CD4-positive, alpha-beta T cell treated with Interleukin-6 at 100 ng/mL for 8 hours (primary cell): ENCODE data around the gene SERGEF.

Source experiments
- DNase-seq: peaks from one replicate; pipeline ENCODE4 v3.0.0-alpha.2; 2020; ENCODE audit warnings: mixed read lengths, low spot score

SERGEF gene

DNA sequence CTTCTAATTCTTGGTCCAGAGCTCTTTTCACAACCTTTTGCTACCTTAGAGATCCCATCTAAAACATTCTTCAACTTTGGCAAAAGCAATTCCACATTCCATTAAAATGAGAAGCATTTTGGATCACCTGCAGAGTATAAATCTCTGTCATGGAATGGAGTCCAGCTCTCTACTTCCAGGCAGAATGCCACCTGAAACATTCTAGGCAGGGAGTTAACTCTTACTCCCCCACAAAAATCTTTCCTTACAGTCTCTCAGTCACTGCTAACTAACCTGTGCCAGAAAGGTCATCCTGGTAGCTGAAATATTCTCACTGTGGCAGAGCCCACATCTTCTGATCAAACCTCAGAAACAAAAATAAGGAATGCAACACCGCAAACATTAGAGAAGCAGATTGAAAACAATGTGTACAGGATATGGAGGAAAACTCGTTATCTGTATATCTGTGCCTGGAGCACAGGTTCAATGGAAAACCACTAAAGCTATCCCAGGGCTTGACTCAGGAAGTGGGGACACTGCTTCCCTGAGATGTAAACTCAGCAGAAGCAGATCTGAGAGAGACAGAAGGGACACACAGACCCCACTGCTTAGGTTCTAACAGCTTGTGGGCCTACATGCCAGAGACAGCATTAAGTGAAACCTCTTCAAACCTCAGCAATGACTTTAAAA lies 199.3 kb downstream of the SERGEF start:
- no peak for DNase-seq

GRCh38 chr11:17812865-17813187 lies 200.0 kb downstream of the SERGEF start:
- DNase-seq: no peak

DNA sequence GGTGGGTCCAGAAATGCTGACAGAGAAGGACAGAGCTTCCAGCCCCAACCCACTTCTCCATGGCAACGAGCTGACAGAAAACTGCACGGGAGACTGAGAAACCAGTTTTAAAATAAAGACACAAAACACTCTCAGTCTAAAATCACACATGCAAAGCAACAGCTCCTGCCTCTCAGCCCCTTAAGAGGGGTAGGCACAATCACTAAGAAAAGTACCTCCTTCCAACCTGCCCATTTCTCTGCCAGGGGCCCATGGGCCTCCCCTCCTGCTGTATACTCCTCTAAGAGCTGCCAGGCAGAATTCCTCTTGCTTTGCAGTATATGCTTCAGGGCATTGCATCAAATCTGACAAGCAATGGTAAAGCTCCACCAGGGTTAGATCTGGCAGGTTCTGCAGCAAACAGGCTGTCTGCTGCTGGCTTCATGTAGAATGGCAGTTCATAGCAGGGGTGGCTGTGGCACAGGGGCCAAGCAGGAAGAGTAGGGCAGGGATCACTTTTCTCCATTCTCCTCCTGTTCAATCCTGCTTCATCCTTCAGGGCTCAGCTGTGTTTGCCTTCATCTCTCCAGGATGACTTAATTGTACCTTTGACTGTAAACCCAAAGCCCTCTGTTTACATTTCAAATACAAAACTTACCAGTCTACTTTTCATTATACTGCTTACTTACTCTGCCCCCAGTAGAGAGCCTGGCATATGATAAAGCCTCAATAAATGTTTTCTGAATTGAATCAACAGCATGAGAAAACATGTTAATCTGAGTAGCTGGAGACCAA lies 200.6 kb downstream of the SERGEF start:
- DNase-seq: no peak

GRCh38 chr11:17811352-17811751 lies 201.5 kb downstream of the SERGEF start:
- DNase-seq: no peak

- no peak for DNase-seq
Measured at GRCh38 chr11:17810746-17811145, 202.1 kb downstream of the SERGEF start.

GRCh38 chr11:17810041-17810440 lies 202.8 kb downstream of the SERGEF start:
- DNase-seq: no peak

- no peak for DNase-seq
Measured at GRCh38 chr11:17807034-17807433, 205.8 kb downstream of the SERGEF start.

GRCh38 chr11:17805873-17806272 lies 207.0 kb downstream of the SERGEF start:
- DNase-seq: no peak

- DNase-seq: no peak
Measured at GRCh38 chr11:17805043-17805442, 207.8 kb downstream of the SERGEF start.

GRCh38 chr11:17803754-17804334 lies 209.0 kb downstream of the SERGEF start:
- no peak for DNase-seq

- DNase-seq: no peak
Measured at GRCh38 chr11:17802491-17802890, 210.4 kb downstream of the SERGEF start.

GRCh38 chr11:17801166-17801565 lies 211.7 kb downstream of the SERGEF start:
- DNase-seq: no peak

GRCh38 chr11:17799147-17799546 lies 213.7 kb downstream of the SERGEF start:
- no peak for DNase-seq

GRCh38 chr11:17798716-17799115 lies 214.1 kb downstream of the SERGEF start:
- DNase-seq: no peak

DNA sequence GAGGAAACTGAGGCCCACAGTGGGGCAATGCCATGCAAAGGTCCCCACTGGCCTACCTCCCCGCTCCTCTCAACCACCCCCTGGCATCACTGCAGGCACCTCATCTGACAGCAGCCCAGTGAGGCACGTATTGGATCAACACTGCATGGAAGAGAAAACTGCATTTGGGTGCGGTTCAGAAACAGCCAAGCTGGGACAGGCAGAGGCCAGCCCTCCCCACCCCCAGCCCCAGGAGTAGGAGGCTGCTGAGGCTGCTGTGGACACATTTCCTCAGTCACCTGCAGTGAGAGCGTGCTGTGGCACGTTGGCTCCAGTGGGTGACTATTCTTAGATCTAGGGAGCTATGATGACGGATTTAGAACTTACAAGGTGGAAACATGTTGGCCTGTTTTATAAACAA lies 214.6 kb downstream of the SERGEF start:
- DNase-seq: no peak

GRCh38 chr11:17796154-17796553 lies 216.7 kb downstream of the SERGEF start:
- DNase-seq: no peak

GRCh38 chr11:17794981-17795380 lies 217.9 kb downstream of the SERGEF start:
- no peak for DNase-seq

- DNase-seq: no peak
Measured at GRCh38 chr11:17793642-17794170, 219.1 kb downstream of the SERGEF start.

- DNase-seq: no peak
Measured at GRCh38 chr11:17792161-17792560, 220.7 kb downstream of the SERGEF start.

DNA sequence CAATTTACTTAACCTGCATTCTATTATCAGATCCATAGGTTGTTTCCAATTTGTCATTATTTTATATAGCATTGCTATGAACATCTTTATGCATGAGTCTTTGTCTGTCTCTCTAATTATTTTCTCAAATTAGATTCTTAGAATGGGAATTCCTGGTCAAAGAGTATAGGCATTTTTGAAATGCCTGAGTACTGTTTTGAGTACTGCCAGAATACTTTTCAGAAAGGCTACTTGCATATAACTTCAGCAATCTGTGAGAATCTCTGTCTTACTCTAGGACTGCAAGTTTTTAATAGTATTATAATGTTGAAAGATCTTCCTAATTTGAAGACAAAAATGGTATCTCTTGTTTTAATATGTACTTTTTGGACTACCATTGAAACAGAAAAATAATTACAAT lies 221.7 kb downstream of the SERGEF start:
- no peak for DNase-seq

DNA sequence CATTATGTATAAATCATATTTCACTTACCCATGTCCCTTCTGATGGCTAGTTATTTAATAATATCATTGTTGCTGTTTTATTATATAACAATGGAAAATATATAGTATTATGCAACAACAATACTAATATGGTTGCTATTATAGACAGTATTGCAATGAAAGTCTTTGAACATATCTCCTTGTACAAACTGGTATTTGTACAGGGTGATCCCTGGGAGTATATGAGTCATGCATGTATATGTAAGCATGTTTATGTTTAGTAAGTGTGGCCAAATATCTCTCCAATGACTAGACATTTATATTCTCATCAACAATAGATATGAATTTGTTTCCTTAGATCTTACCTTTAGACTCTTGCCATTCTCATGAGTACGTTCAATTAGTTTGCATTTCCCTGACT lies 222.4 kb downstream of the SERGEF start:
- DNase-seq: no peak

DNA sequence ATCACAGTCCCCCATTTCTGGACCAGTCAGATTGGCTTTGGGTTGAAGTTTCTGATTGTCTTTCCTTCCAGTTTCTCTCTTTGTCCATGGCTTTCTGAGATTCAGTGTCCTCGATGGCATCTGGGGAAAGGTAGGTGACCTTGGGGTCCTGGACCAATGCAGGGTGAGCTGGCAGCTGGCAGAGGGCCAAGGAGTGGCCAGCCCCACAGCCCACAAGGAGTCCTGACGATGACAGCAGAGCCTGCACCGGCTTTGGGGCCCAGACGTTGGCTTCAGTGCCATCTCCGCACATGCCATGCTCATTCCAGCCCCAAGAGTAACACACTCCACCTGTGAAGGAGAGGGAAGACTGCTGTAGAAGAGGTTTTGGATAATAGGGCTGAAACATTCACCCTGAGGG lies 224.8 kb downstream of the SERGEF start:
- DNase-seq: no peak

DNA sequence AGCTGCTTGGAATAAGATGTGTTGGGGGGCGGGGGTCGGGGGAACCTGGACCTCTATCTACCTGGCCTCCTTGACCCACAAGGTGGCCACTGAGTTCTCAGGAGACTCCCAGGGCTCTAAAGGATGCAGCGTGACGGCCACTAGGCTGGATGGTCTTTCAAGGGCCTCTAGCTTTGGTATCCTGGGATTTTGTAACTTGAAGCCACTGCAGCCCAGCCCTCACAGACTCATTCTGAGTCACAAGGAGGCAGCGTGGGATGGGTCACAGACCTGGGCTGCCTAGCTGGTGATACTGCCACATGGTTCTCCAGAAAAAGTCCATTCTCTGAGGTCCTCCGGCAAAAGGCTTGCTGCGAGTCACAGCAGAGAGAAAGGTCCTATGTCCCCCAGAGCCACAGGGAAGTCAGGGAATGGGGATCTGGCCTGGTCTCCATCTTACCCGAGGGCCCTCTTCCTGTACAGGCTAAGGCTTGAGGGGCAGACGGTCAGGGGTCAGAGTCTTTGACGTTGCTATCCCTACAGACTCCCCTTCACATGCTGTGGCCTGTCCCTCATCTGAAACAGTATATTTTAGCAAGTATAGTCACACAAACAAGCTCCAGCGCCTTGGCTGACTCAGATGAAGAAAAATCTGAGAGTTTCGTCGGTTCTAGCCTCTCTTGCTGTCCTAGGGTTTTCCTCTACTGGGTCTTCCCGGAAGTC lies 225.9 kb downstream of the SERGEF start:
- DNase-seq: no peak
